Osteocyte (in vitro differentiated cells): ENCODE results near the gene NPAS2. TPM values are rescaled to one million over a fixed set of nuclear protein-coding genes. Genes with fewer than 3 reads are reported as not detected.

ENCODE experiments used
- DNase-seq: peaks from one replicate; pipeline ENCODE4 v3.0.0; 2021; ENCODE audit warnings: mixed read lengths; ENCODE audit not compliant: unreplicated experiment; ENCODE audit errors: extremely low spot score
- H3K27ac Mint-ChIP-seq: one replicate; pipeline ENCODE4 v1.8.0; 2021; ENCODE audit warnings: mild to moderate bottlenecking, mixed read lengths; ENCODE audit not compliant: unreplicated experiment
- H3K27me3 Mint-ChIP-seq: one replicate; pipeline ENCODE4 v1.8.0; 2021; ENCODE audit warnings: mixed read lengths; ENCODE audit not compliant: unreplicated experiment
- H3K36me3 Mint-ChIP-seq: one replicate; pipeline ENCODE4 v1.8.0; 2021; ENCODE audit warnings: mixed read lengths; ENCODE audit not compliant: unreplicated experiment
- H3K4me1 Mint-ChIP-seq: one replicate; pipeline ENCODE4 v1.8.0; 2021; ENCODE audit warnings: mixed read lengths; ENCODE audit not compliant: unreplicated experiment
- H3K4me3 Mint-ChIP-seq: one replicate; pipeline ENCODE4 v1.8.0; 2021; ENCODE audit warnings: mild to moderate bottlenecking, moderate library complexity, mixed read lengths; ENCODE audit not compliant: unreplicated experiment
- H3K9me3 Mint-ChIP-seq: one replicate; pipeline ENCODE4 v1.8.0; 2021; ENCODE audit warnings: mixed read lengths; ENCODE audit not compliant: unreplicated experiment
- CTCF ChIP-seq: fragments of 200-600 bp; sonication (generic); IDR thresholded peaks from 2 replicates; pipeline ENCODE4 v1.5.0; 2021; ENCODE audit warnings: antibody characterized with exemption, mild to moderate bottlenecking, moderate library complexity
- total RNA-seq: library from RNA; stranded (reverse); gene quantifications from 2 replicates; pipeline ENCODE4 v1.2.1, GENCODE V29; 2021

Gene NPAS2
- total RNA-seq, 1 donor from 2014 or later, result 16.6 TPM

- Mint-ChIP-seq H3K4me1 (peaks cover 3% of the 10 kb centered on the region), H3K9me3 (no peaks in the 10 kb centered on the region), H3K36me3 (peaks cover 26% of the 10 kb centered on the region), H3K4me3 (no peak overlapping the region), H3K27ac (no peak overlapping the region), H3K27me3 (no peaks in the 10 kb centered on the region)
- TF ChIP-seq CTCF, result no peak
- no peak for DNase-seq
Observed at GRCh38 chr2:100940766-100941645, 121.1 kb downstream of the NPAS2 start.

GRCh38 chr2:100941646-100942240 is 121.8 kb downstream of the NPAS2 start:
- H3K27ac Mint-ChIP-seq, result no peak overlapping the region
- H3K27me3 Mint-ChIP-seq, result no peaks in the 10 kb centered on the region
- no peaks in the 10 kb centered on the region for H3K9me3 Mint-ChIP-seq
- no peak overlapping the region for H3K4me3 Mint-ChIP-seq
- TF ChIP-seq CTCF, result no peak
- H3K36me3 Mint-ChIP-seq, result peaks cover 27% of the 10 kb centered on the region
- no peak for DNase-seq
- H3K4me1 Mint-ChIP-seq, result peaks cover 3% of the 10 kb centered on the region

GRCh38 chr2:100944617-100945432 is 124.9 kb downstream of the NPAS2 start:
- Mint-ChIP-seq H3K36me3 (peaks cover 32% of the 10 kb centered on the region), H3K9me3 (no peaks in the 10 kb centered on the region), H3K4me3 (no peak overlapping the region), H3K27ac (no peak overlapping the region), H3K4me1 (peaks cover 3% of the 10 kb centered on the region), H3K27me3 (no peaks in the 10 kb centered on the region)
- no peak for TF ChIP-seq CTCF
- no peak for DNase-seq

GRCh38 chr2:100945433-100945740 is 125.4 kb downstream of the NPAS2 start:
- no peak for TF ChIP-seq CTCF
- Mint-ChIP-seq H3K27me3 (no peaks in the 10 kb centered on the region), H3K36me3 (peaks cover 36% of the 10 kb centered on the region), H3K27ac (no peak overlapping the region), H3K4me3 (no peak overlapping the region), H3K9me3 (no peaks in the 10 kb centered on the region), H3K4me1 (peaks cover 3% of the 10 kb centered on the region)
- DNase-seq, result no peak
